PFSK-1 (cell line): ENCODE data around the gene KIAA0040.

Experiments used
- FOXP2 ChIP-seq: optimal IDR thresholded peaks from 2 replicates; pipeline ENCODE3; 2011; ENCODE audit warnings: borderline replicate concordance, control low read depth, inconsistent platforms; ENCODE audit not compliant: insufficient read depth; ENCODE audit errors: extremely low read length, extremely low read depth
- POLR2AphosphoS5 ChIP-seq: IDR thresholded peaks from 2 replicates; pipeline ENCODE4 v1.6.1; 2012; ENCODE audit warnings: low read depth, mild to moderate bottlenecking, control low read depth, low read length, moderate library complexity
- SIN3A ChIP-seq: IDR thresholded peaks from 2 replicates; pipeline ENCODE4 v1.6.1; 2012; ENCODE audit warnings: mild to moderate bottlenecking, low read length, moderate library complexity, borderline replicate concordance; ENCODE audit not compliant: insufficient read depth
- TAF1 ChIP-seq: IDR thresholded peaks from 2 replicates; pipeline ENCODE4 v1.6.1; 2012; ENCODE audit warnings: low read length, control low read depth, borderline replicate concordance; ENCODE audit not compliant: insufficient read depth
- TF ChIP-seq, protein P1 (sequence below), 2 experiments: IDR thresholded peaks; 2 replicates each; pipeline versions ENCODE4 v1.6.1 to v1.8.0; 2011 to 2012; ENCODE audit warnings: low read depth in 2 of 2, low read length in 2 of 2, control low read depth in 1 of 2, inconsistent platforms in 1 of 2, mild to moderate bottlenecking in 1 of 2, moderate library complexity in 1 of 2; ENCODE audit not compliant: insufficient read depth in 1 of 2

KIAA0040 gene

GRCh38 chr1:175179837-175180590, 12.6 kb downstream of the KIAA0040 start:
- TF ChIP-seq, protein P1, sequence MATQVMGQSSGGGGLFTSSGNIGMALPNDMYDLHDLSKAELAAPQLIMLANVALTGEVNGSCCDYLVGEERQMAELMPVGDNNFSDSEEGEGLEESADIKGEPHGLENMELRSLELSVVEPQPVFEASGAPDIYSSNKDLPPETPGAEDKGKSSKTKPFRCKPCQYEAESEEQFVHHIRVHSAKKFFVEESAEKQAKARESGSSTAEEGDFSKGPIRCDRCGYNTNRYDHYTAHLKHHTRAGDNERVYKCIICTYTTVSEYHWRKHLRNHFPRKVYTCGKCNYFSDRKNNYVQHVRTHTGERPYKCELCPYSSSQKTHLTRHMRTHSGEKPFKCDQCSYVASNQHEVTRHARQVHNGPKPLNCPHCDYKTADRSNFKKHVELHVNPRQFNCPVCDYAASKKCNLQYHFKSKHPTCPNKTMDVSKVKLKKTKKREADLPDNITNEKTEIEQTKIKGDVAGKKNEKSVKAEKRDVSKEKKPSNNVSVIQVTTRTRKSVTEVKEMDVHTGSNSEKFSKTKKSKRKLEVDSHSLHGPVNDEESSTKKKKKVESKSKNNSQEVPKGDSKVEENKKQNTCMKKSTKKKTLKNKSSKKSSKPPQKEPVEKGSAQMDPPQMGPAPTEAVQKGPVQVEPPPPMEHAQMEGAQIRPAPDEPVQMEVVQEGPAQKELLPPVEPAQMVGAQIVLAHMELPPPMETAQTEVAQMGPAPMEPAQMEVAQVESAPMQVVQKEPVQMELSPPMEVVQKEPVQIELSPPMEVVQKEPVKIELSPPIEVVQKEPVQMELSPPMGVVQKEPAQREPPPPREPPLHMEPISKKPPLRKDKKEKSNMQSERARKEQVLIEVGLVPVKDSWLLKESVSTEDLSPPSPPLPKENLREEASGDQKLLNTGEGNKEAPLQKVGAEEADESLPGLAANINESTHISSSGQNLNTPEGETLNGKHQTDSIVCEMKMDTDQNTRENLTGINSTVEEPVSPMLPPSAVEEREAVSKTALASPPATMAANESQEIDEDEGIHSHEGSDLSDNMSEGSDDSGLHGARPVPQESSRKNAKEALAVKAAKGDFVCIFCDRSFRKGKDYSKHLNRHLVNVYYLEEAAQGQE (IDR thresholded peaks at IDR 0.05; ENCODE audit: insufficient read depth in 1 of 2, low read depth in 2 of 2, low read length in 2 of 2), result no peak
- no peak for TF ChIP-seq TAF1
- no peak for TF ChIP-seq FOXP2
- TF ChIP-seq POLR2AphosphoS5, result no peak
- TF ChIP-seq SIN3A, result no peak

DNA sequence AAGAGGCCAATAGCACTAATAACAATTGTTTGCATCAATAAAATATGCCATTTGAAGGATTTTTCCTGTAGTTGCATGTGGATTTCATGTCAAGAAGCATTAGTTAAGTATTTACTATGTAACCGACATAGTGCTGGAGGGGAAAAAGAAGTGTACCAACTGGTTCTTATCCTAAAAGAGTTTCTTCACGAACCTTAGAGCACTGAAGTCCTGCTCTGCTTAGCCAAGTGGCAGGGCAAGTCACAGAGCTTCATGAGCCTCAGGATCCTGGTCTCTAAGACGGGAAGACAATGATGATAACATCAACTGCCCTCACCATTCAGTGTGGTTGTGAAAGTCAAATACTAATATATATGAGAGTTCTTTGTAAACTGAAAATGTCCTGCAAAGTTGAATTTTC, 14.1 kb downstream of the KIAA0040 start:
- TF ChIP-seq, protein P1 (IDR thresholded peaks at IDR 0.05; ENCODE audit: insufficient read depth in 1 of 2, low read depth in 2 of 2, low read length in 2 of 2), result no peak

GRCh38 chr1:175178056-175178455, 14.5 kb downstream of the KIAA0040 start:
- TF ChIP-seq POLR2AphosphoS5 (no peak), SIN3A (no peak), TAF1 (no peak), FOXP2 (no peak)
- TF ChIP-seq, protein P1 (IDR thresholded peaks at IDR 0.05; ENCODE audit: insufficient read depth in 1 of 2, low read depth in 2 of 2, low read length in 2 of 2), result no peak

DNA sequence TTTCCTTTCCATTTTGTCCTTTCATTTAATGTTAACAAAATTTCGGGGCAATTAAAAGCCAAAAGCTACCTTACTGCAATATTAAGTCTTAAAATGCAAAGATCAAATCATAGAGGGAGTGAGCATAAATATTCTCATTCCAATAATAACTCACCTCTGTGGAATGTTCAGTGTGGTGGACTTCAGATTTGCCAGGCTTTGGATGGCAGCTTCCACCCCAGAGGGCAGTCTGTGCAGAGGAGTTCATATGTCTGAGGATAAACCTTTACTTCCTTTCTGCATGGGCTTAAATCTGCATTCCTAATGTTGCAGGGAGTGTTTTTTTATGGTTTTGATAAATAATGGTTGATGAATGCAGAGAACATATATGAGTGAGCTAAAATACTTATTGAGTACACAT, 16.3 kb downstream of the KIAA0040 start:
- no peak for TF ChIP-seq TAF1
- no peak for TF ChIP-seq SIN3A
- no peak for TF ChIP-seq FOXP2
- no peak for TF ChIP-seq POLR2AphosphoS5
- TF ChIP-seq, protein P1 (IDR thresholded peaks at IDR 0.05; ENCODE audit: insufficient read depth in 1 of 2, low read depth in 2 of 2, low read length in 2 of 2), result no peak
